Coronary artery (tissue), 2 donors: ENCODE measurements around the gene C1D.

Experiments used
- DNase-seq: peaks from one replicate; pipeline ENCODE4 v3.0.0-alpha.2; 2017; ENCODE audit warnings: low spot score
- H3K27ac ChIP-seq, 2 donors: fragments of 200-600 bp; sonication (generic); one replicate each; pipeline ENCODE4 v1.5.1; 2016 to 2019
- H3K4me3 ChIP-seq: fragments of 200-600 bp; sonication (generic); 2 replicates; pipeline ENCODE4 v1.5.1; 2016; ENCODE audit warnings: mild to moderate bottlenecking, moderate library complexity
- TF ChIP-seq, protein P1 (sequence below): fragments of 200-600 bp; sonication (generic); IDR thresholded peaks from one replicate; pipeline ENCODE4 v1.5.1; 2019; ENCODE audit warnings: antibody characterized with exemption

Gene C1D

GRCh38 chr2:68059784-68060525 lies 2.8 kb downstream of the C1D start:
- Histone ChIP-seq H3K4me3 (no peak overlapping the region), H3K27ac (no peak overlapping the region)
- no peak for DNase-seq
- TF ChIP-seq, protein P1, sequence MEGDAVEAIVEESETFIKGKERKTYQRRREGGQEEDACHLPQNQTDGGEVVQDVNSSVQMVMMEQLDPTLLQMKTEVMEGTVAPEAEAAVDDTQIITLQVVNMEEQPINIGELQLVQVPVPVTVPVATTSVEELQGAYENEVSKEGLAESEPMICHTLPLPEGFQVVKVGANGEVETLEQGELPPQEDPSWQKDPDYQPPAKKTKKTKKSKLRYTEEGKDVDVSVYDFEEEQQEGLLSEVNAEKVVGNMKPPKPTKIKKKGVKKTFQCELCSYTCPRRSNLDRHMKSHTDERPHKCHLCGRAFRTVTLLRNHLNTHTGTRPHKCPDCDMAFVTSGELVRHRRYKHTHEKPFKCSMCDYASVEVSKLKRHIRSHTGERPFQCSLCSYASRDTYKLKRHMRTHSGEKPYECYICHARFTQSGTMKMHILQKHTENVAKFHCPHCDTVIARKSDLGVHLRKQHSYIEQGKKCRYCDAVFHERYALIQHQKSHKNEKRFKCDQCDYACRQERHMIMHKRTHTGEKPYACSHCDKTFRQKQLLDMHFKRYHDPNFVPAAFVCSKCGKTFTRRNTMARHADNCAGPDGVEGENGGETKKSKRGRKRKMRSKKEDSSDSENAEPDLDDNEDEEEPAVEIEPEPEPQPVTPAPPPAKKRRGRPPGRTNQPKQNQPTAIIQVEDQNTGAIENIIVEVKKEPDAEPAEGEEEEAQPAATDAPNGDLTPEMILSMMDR: no peak

GRCh38 chr2:68057658-68058396 lies 5.0 kb downstream of the C1D start:
- TF ChIP-seq, protein P1: no peak
- no peak for DNase-seq
- H3K27ac ChIP-seq: no peak overlapping the region
- H3K4me3 ChIP-seq: no peak overlapping the region

GRCh38 chr2:68052717-68053422 lies 9.9 kb downstream of the C1D start:
- no peak overlapping the region for H3K27ac ChIP-seq
- H3K4me3 ChIP-seq: no peak overlapping the region

DNA sequence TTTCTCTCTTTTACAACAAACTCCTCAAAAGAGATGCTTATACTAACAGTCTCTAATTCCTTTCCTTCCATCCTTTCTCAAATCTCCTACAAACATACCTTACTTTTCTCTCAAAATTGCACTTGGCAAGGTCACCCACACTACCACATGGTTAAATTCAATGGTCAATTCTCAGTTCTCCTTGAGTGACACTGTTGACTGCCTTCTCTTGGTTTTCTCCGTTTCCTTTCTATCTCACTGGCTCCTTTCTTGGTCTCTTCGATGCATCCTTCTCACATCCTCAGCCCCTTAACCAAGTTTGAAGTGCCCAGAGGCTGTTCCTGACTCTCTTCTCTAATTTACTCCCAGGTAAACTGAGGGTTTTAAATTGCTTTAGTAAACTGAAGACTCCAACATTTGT lies 12.5 kb downstream of the C1D start:
- Histone ChIP-seq H3K4me3 (no peak overlapping the region), H3K27ac (no peak overlapping the region)
- no peak for DNase-seq
- TF ChIP-seq, protein P1: no peak

More at GRCh38 chr2:68052717-68053422, 9.9 kb downstream of the C1D start:
- no peak for DNase-seq
- TF ChIP-seq, protein P1: no peak

DNA sequence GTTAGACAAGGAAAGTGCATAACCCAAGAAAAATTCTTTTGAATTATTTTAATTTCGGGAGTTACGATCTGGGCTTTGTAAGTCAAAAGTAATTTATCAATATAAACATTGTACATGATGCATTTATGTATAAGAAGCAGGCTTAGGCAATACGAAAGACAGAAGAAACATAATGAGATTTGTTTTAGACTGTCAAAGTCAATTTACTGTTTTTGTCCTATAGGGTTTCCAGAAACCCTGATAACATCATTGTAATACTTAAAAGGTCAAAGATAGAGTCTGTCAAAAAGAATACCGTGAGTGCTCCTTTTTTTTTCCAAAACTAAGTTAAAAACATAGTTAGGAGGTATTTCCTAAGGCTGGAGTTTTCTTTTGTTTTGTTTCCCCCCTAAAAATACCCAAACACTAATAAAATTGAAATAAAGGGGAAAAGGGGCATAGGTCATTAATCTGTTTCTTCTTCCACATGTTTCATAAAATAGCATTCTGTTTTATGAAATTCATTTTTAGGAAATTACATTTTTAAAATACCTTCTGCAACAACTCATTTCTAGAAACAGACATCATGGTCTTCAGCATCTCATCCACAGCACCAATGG lies 16.1 kb downstream of the C1D start:
- H3K27ac ChIP-seq: no peak overlapping the region
- DNase-seq: no peak
- TF ChIP-seq, protein P1: no peak
- H3K4me3 ChIP-seq: no peak overlapping the region

- DNase-seq: no peak
- Histone ChIP-seq H3K4me3 (no peak overlapping the region), H3K27ac (no peak overlapping the region)
- TF ChIP-seq, protein P1: no peak
These were observed 16.6 kb downstream of the C1D start for GRCh38 chr2:68046224-68046623.
